GM21786 (cell line): ENCODE measurements around the gene COPS2.
A peak's percentile ranks its signal among the peaks of the same experiment; 100 is the strongest.
"Not testable (repeated sequence)": the region's sequence is repeated elsewhere in the genome, so short reads cannot be mapped to it uniquely, and the experiment has no call there.

ENCODE experiments used
- ATAC-seq: cut with Tn5 transposase; IDR thresholded peaks from one replicate; pipeline ENCODE4 v1.9.1; 2021; ENCODE audit not compliant: unreplicated experiment

Gene COPS2

GRCh38 chr15:49155110-49155833 is at the start of gene COPS2:
COPS2 (minus strand) TSS chr15:49155599; CDS start chr15:49155578, 21 bp downstream.
- ATAC-seq, result peak; percentile 90

- no peak for ATAC-seq
These were observed 44.9 kb upstream of the COPS2 start for GRCh38 chr15:49200347-49200746.

GRCh38 chr15:49199666-49200065 is 44.3 kb upstream of the COPS2 start:
- no peak for ATAC-seq

GRCh38 chr15:49196856-49197255 is 41.5 kb upstream of the COPS2 start:
- ATAC-seq, result no peak

- ATAC-seq, result no peak
These were observed 36.5 kb upstream of the COPS2 start for GRCh38 chr15:49191892-49192291.

- ATAC-seq, result no peak
These were observed 35.2 kb upstream of the COPS2 start for GRCh38 chr15:49190586-49190985.

- ATAC-seq, result no peak
These were observed 34.2 kb upstream of the COPS2 start for GRCh38 chr15:49189631-49190030.

GRCh38 chr15:49188933-49189332 is 33.5 kb upstream of the COPS2 start:
- no peak for ATAC-seq

- no peak for ATAC-seq
These were observed 32.3 kb upstream of the COPS2 start for GRCh38 chr15:49187549-49188245.

- ATAC-seq, result peak; percentile 60
These were observed 30.1 kb upstream of the COPS2 start for GRCh38 chr15:49185473-49185872.

GRCh38 chr15:49183741-49184140 is 28.3 kb upstream of the COPS2 start:
- not testable (repeated sequence) for ATAC-seq

- ATAC-seq, result no peak
These were observed 26.7 kb upstream of the COPS2 start for GRCh38 chr15:49182128-49182527.

- no peak for ATAC-seq
These were observed 24.2 kb upstream of the COPS2 start for GRCh38 chr15:49179433-49180190.

- no peak for ATAC-seq
These were observed 23.1 kb upstream of the COPS2 start for GRCh38 chr15:49178497-49178896.

- ATAC-seq, result not testable (repeated sequence)
These were observed 20.4 kb upstream of the COPS2 start for GRCh38 chr15:49175582-49176397.

- ATAC-seq, result no peak
These were observed 19.5 kb upstream of the COPS2 start for GRCh38 chr15:49174902-49175301.

- no peak for ATAC-seq
These were observed 16.4 kb upstream of the COPS2 start for GRCh38 chr15:49171790-49172189.

- ATAC-seq, result peak; percentile 93
These were observed 14.6 kb upstream of the COPS2 start, which contains the start of gene GALK2 for GRCh38 chr15:49169880-49170597. GALK2 (plus strand) TSS chr15:49170247; CDS start chr15:49170323, 76 bp downstream.

- no peak for ATAC-seq
These were observed 12.6 kb upstream of the COPS2 start for GRCh38 chr15:49168016-49168415.

- no peak for ATAC-seq
These were observed 9.5 kb upstream of the COPS2 start for GRCh38 chr15:49164865-49165264.
